Medulla oblongata (tissue), 1 donor: ENCODE measurements around the gene IPO11.
"Not testable (repeated sequence)": the region's sequence is repeated elsewhere in the genome, so short reads cannot be mapped to it uniquely, and the experiment has no call there.

Experiments used
- DNase-seq: peaks from one replicate; pipeline ENCODE4 v3.0.0-alpha.2; 2015; ENCODE audit errors: extremely low spot score

IPO11 gene

GRCh38 chr5:62643556-62644451 lies 231.2 kb downstream of the IPO11 start:
- no peak for DNase-seq

- DNase-seq = no peak
These were observed 232.7 kb downstream of the IPO11 start for GRCh38 chr5:62645223-62645622.

- no peak for DNase-seq
These were observed 234.7 kb downstream of the IPO11 start for GRCh38 chr5:62647241-62647640.

- DNase-seq = no peak
These were observed 236.5 kb downstream of the IPO11 start for GRCh38 chr5:62649025-62649424.

GRCh38 chr5:62649476-62650113 lies 237.0 kb downstream of the IPO11 start:
- DNase-seq = peak; percentile 63

- DNase-seq = no peak
These were observed 237.6 kb downstream of the IPO11 start for GRCh38 chr5:62650197-62650596.

- DNase-seq = no peak
These were observed 239.7 kb downstream of the IPO11 start for GRCh38 chr5:62652225-62652624.

- peak; percentile 39 for DNase-seq
These were observed 240.7 kb downstream of the IPO11 start for GRCh38 chr5:62653001-62653863.

- no peak for DNase-seq
These were observed 241.5 kb downstream of the IPO11 start for GRCh38 chr5:62653864-62654575.

- not testable (repeated sequence) for DNase-seq
These were observed 245.2 kb downstream of the IPO11 start for GRCh38 chr5:62657772-62658171.

GRCh38 chr5:62661126-62661525 lies 248.6 kb downstream of the IPO11 start:
- DNase-seq = no peak

GRCh38 chr5:62662521-62662920 lies 250.0 kb downstream of the IPO11 start:
- no peak for DNase-seq

GRCh38 chr5:62671479-62671878 lies 258.9 kb downstream of the IPO11 start:
- no peak for DNase-seq

GRCh38 chr5:62676596-62676995 lies 264.0 kb downstream of the IPO11 start:
- DNase-seq = not testable (repeated sequence)
